GM23248 (cell line): ENCODE data around the gene EVPLL.
"Not testable (repeated sequence)": the region's sequence is repeated elsewhere in the genome, so short reads cannot be mapped to it uniquely, and the experiment has no call there.

Source experiments
- EZH2 ChIP-seq: fragments of 200-600 bp; sonication (generic); IDR thresholded peaks from 2 replicates; pipeline ENCODE4 v1.6.1; 2018; ENCODE audit warnings: antibody characterized with exemption, mild to moderate bottlenecking; ENCODE audit not compliant: insufficient read depth, poor library complexity, severe bottlenecking
- EZH2phosphoT487 ChIP-seq: fragments of 200-600 bp; sonication (generic); IDR thresholded peaks from 2 replicates; pipeline ENCODE4 v1.6.1; 2018; ENCODE audit warnings: antibody characterized with exemption, moderate library complexity, mild to moderate bottlenecking, low read depth; ENCODE audit not compliant: insufficient read depth

GRCh38 chr17:18384271-18384670 lies 6.7 kb downstream of the EVPLL start:
- TF ChIP-seq EZH2phosphoT487, EZH2: not testable (repeated sequence)
